Tracheal epithelial cell (primary cell): ENCODE measurements around the gene SP110. TPM values are rescaled to one million over a fixed set of nuclear protein-coding genes. Genes with fewer than 3 reads are reported as not detected.

Source experiments
- total RNA-seq: library from RNA; depleted of rRNA; stranded (reverse); fragments of >200 nt; gene quantifications from 2 replicates; pipeline ENCODE4 v1.2.1, GENCODE V29; 2014

Gene SP110
- total RNA-seq: 0.43 and 2.2 TPM in 2 replicates

GRCh38 chr2:230219419-230220331 is at the start of gene SP110:
Gene SP110, minus strand, starts transcription at chr2:230219984. Its CDS starts 3,057 bp downstream, at chr2:230216927.

GRCh38 chr2:230225486-230225885 is 5.7 kb upstream of the SP110 start, which contains the start of gene SP140:
Gene SP140, plus strand, starts transcription at chr2:230225736. Its CDS starts 109 bp downstream, at chr2:230225845.

Other genes starting within 250 kb of the SP110 start
- 0.96 and 4.9 TPM in 2 replicates for gene SLC16A14, start 151.1 kb downstream of the SP110 start, total RNA-seq
- gene SP140, start 5.8 kb upstream of the SP110 start, total RNA-seq: 0.48 TPM in 1 of 2 replicates, not detected in the other
- gene SP140L, start 107.2 kb upstream of the SP110 start, total RNA-seq: 3.0 and 3.6 TPM in 2 replicates
- gene SP100, start 196.2 kb upstream of the SP110 start, total RNA-seq: 29.4 and 35.8 TPM in 2 replicates